ENCODE results near the gene SLC34A3. TPM values are rescaled to one million over a fixed set of nuclear protein-coding genes. Genes with fewer than 3 reads are reported as not detected.

Gene SLC34A3
- total RNA-seq, 1 donor from 2014 or later = not detected

- Mint-ChIP-seq H3K4me1 (ENCODE audit: unreplicated experiment) (peaks cover 15% of the 10 kb centered on the region), H3K9me3 (ENCODE audit: unreplicated experiment) (no peaks in the 10 kb centered on the region), H3K4me3 (ENCODE audit: unreplicated experiment) (no peak overlapping the region), H3K27me3 (ENCODE audit: unreplicated experiment) (peaks cover 3% of the 10 kb centered on the region), H3K36me3 (ENCODE audit: low read depth, unreplicated experiment) (peaks cover under 1% of the 10 kb centered on the region), H3K27ac (ENCODE audit: unreplicated experiment) (no peak overlapping the region)
- DNase-seq (ENCODE audit: low spot score) = no peak
- TF ChIP-seq CTCF (IDR thresholded peaks at IDR 0.05; ENCODE audit: unreplicated experiment) = no peak
Observed at GRCh38 chr9:137247916-137248175, 17.1 kb downstream of the SLC34A3 start.

- no peak for TF ChIP-seq CTCF (IDR thresholded peaks at IDR 0.05; ENCODE audit: unreplicated experiment)
- peaks cover 3% of the 10 kb centered on the region for H3K4me1 Mint-ChIP-seq (ENCODE audit: unreplicated experiment)
- no peak overlapping the region for H3K4me3 Mint-ChIP-seq (ENCODE audit: unreplicated experiment)
- no peaks in the 10 kb centered on the region for H3K36me3 Mint-ChIP-seq (ENCODE audit: low read depth, unreplicated experiment)
- no peak for DNase-seq (ENCODE audit: low spot score)
- no peaks in the 10 kb centered on the region for H3K9me3 Mint-ChIP-seq (ENCODE audit: unreplicated experiment)
- no peak overlapping the region for H3K27ac Mint-ChIP-seq (ENCODE audit: unreplicated experiment)
- H3K27me3 Mint-ChIP-seq (ENCODE audit: unreplicated experiment) = peaks cover 4% of the 10 kb centered on the region
Observed at GRCh38 chr9:137250329-137251193, 19.9 kb downstream of the SLC34A3 start.

- Mint-ChIP-seq H3K36me3 (ENCODE audit: low read depth, unreplicated experiment) (no peaks in the 10 kb centered on the region), H3K27me3 (ENCODE audit: unreplicated experiment) (peaks cover 4% of the 10 kb centered on the region), H3K4me1 (ENCODE audit: unreplicated experiment) (peaks cover 4% of the 10 kb centered on the region), H3K9me3 (ENCODE audit: unreplicated experiment) (no peaks in the 10 kb centered on the region), H3K4me3 (ENCODE audit: unreplicated experiment) (no peak within 1 kb of the TSS), H3K27ac (ENCODE audit: unreplicated experiment) (no peak within 1 kb of the TSS)
- no peak for DNase-seq (ENCODE audit: low spot score)
- TF ChIP-seq CTCF (IDR thresholded peaks at IDR 0.05; ENCODE audit: unreplicated experiment) = no peak
Observed at GRCh38 chr9:137251194-137251461, 20.4 kb downstream of the SLC34A3 start, which contains the start of gene STPG3. Gene STPG3 (plus strand): TSS chr9:137251286. CDS start chr9:137251287, 1 bp downstream.

GRCh38 chr9:137251490-137252268 lies 21.0 kb downstream of the SLC34A3 start:
- TF ChIP-seq CTCF (IDR thresholded peaks at IDR 0.05; ENCODE audit: unreplicated experiment) = no peak
- no peak for DNase-seq (ENCODE audit: low spot score)
- Mint-ChIP-seq H3K36me3 (ENCODE audit: low read depth, unreplicated experiment) (no peaks in the 10 kb centered on the region), H3K4me1 (ENCODE audit: unreplicated experiment) (peaks cover 10% of the 10 kb centered on the region), H3K27me3 (ENCODE audit: unreplicated experiment) (peaks cover 4% of the 10 kb centered on the region), H3K27ac (ENCODE audit: unreplicated experiment) (no peak overlapping the region), H3K9me3 (ENCODE audit: unreplicated experiment) (no peaks in the 10 kb centered on the region), H3K4me3 (ENCODE audit: unreplicated experiment) (no peak overlapping the region)

All from endothelial cell (in vitro differentiated cells).